Neural cell (in vitro differentiated cells): ENCODE data around the gene R3HDM4.

Experiments used
- EP300 ChIP-seq: fragments of 450-650 bp; conservative IDR thresholded peaks from 2 replicates; pipeline ENCODE4 v1.6.1; 2014; ENCODE audit warnings: antibody characterized with exemption, mild to moderate bottlenecking, moderate library complexity; ENCODE audit not compliant: poor library complexity, severe bottlenecking
- MXI1 ChIP-seq: fragments of 450-650 bp; conservative IDR thresholded peaks from 2 replicates; pipeline ENCODE4 v1.6.1; 2014; ENCODE audit warnings: antibody characterized with exemption, mild to moderate bottlenecking; ENCODE audit not compliant: poor library complexity, severe bottlenecking
- RAD21 ChIP-seq: fragments of 450-650 bp; conservative IDR thresholded peaks from 2 replicates; pipeline ENCODE4 v1.6.1; 2014; ENCODE audit warnings: antibody characterized with exemption, mild to moderate bottlenecking, moderate library complexity
- SMC3 ChIP-seq: fragments of 450-650 bp; conservative IDR thresholded peaks from 2 replicates; pipeline ENCODE4 v1.6.1; 2014; ENCODE audit warnings: antibody characterized with exemption, mild to moderate bottlenecking, moderate library complexity; ENCODE audit not compliant: poor library complexity
- TAF1 ChIP-seq: IDR thresholded peaks from 2 replicates; pipeline ENCODE4 v1.6.1; 2012; ENCODE audit warnings: low read depth
- TF ChIP-seq, protein P1 (sequence below): fragments of 450-650 bp; IDR thresholded peaks from 2 replicates; pipeline ENCODE4 v1.5.1; 2014; ENCODE audit warnings: antibody characterized with exemption, mild to moderate bottlenecking, moderate library complexity; ENCODE audit not compliant: poor library complexity, severe bottlenecking
- TF ChIP-seq, protein P2 (sequence below): IDR thresholded peaks from 2 replicates; pipeline ENCODE4 v1.6.1; 2012; ENCODE audit warnings: borderline replicate concordance

DNA sequence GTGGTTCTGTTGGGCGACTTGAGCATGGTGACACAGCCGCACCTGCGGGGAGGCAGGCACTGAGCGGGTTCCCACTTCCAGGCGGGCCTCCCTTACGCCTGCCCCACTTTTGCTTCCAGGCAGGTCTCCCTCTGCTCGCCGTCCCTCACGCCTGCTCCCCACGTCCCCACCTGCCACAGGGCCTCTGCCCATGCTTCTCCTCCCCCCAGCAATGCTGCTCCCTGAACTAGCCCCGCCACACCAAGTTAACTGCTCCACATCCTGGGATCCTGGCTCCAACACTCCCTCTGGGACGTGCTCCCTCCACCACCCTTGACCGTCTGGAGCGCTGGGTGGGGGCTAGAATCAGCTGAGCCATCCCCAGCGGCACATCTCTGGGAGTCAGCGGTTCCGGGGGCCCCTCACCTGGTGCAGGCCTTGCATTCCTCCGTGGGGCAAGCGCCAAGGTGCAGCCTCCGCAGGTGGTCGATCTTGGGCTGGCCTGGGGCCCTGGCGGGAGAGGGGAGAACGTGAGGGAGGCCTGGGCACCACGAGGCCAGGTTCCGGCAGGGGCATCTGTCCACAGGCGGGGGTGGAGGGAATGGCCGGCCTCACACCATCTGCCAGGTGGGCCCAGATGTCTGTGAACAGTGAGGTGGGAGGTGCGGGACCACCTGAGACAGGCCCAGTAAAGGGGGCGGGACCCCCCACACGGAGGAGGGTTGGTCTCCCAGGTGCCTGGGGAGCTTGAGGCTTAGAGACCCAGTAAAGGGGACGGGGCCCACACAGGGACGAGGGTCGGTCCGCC, 44.4 kb downstream of the R3HDM4 start:
- TF ChIP-seq RAD21: no peak
- TF ChIP-seq, protein P1, sequence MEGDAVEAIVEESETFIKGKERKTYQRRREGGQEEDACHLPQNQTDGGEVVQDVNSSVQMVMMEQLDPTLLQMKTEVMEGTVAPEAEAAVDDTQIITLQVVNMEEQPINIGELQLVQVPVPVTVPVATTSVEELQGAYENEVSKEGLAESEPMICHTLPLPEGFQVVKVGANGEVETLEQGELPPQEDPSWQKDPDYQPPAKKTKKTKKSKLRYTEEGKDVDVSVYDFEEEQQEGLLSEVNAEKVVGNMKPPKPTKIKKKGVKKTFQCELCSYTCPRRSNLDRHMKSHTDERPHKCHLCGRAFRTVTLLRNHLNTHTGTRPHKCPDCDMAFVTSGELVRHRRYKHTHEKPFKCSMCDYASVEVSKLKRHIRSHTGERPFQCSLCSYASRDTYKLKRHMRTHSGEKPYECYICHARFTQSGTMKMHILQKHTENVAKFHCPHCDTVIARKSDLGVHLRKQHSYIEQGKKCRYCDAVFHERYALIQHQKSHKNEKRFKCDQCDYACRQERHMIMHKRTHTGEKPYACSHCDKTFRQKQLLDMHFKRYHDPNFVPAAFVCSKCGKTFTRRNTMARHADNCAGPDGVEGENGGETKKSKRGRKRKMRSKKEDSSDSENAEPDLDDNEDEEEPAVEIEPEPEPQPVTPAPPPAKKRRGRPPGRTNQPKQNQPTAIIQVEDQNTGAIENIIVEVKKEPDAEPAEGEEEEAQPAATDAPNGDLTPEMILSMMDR: no peak
- TF ChIP-seq, protein P2, sequence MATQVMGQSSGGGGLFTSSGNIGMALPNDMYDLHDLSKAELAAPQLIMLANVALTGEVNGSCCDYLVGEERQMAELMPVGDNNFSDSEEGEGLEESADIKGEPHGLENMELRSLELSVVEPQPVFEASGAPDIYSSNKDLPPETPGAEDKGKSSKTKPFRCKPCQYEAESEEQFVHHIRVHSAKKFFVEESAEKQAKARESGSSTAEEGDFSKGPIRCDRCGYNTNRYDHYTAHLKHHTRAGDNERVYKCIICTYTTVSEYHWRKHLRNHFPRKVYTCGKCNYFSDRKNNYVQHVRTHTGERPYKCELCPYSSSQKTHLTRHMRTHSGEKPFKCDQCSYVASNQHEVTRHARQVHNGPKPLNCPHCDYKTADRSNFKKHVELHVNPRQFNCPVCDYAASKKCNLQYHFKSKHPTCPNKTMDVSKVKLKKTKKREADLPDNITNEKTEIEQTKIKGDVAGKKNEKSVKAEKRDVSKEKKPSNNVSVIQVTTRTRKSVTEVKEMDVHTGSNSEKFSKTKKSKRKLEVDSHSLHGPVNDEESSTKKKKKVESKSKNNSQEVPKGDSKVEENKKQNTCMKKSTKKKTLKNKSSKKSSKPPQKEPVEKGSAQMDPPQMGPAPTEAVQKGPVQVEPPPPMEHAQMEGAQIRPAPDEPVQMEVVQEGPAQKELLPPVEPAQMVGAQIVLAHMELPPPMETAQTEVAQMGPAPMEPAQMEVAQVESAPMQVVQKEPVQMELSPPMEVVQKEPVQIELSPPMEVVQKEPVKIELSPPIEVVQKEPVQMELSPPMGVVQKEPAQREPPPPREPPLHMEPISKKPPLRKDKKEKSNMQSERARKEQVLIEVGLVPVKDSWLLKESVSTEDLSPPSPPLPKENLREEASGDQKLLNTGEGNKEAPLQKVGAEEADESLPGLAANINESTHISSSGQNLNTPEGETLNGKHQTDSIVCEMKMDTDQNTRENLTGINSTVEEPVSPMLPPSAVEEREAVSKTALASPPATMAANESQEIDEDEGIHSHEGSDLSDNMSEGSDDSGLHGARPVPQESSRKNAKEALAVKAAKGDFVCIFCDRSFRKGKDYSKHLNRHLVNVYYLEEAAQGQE: no peak
- no peak for TF ChIP-seq EP300
- TF ChIP-seq MXI1: no peak
- no peak for TF ChIP-seq TAF1
- TF ChIP-seq SMC3: no peak
